Activated naive CD8-positive, alpha-beta T cell treated with anti-CD3 and anti-CD28 coated beads, Interleukin-2, amount 50 U/mL, for 16 hours (primary cell): Measurements from ENCODE around the gene PLA2G12B.
"Not testable (repeated sequence)": the region's sequence is repeated elsewhere in the genome, so short reads cannot be mapped to it uniquely, and the experiment has no call there.

Experiments used
- DNase-seq: peaks from one replicate; pipeline ENCODE4 v3.0.0-alpha.2; 2020; ENCODE audit warnings: low read depth, low spot score

Gene PLA2G12B

GRCh38 chr10:72935361-72935760, 19.2 kb downstream of the PLA2G12B start:
- DNase-seq = no peak

- no peak for DNase-seq
Measured at GRCh38 chr10:72932259-72933015, 22.2 kb downstream of the PLA2G12B start.

GRCh38 chr10:72930276-72930675, 24.3 kb downstream of the PLA2G12B start:
- DNase-seq = no peak

DNA sequence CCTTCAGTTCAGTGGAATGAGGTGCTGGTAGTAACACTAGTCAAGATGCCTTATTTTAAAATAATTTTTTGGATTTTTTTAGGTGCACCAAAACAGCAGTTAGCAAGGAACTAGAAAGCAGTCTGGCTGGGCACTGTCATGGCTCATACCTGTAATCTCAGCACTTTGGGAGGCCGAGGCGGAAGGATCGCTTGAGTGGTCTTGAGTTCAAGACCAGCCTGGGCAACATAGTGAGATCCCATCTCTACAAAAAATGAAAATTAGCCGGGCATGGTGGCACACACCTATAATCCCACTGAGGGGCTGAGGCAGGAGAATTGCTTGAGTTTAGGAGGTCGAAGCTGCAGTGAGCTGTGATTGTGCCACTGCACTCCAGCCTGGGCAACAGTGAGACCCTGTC, 25.8 kb downstream of the PLA2G12B start:
- DNase-seq = no peak

GRCh38 chr10:72927485-72927884, 27.1 kb downstream of the PLA2G12B start:
- DNase-seq = no peak

DNA sequence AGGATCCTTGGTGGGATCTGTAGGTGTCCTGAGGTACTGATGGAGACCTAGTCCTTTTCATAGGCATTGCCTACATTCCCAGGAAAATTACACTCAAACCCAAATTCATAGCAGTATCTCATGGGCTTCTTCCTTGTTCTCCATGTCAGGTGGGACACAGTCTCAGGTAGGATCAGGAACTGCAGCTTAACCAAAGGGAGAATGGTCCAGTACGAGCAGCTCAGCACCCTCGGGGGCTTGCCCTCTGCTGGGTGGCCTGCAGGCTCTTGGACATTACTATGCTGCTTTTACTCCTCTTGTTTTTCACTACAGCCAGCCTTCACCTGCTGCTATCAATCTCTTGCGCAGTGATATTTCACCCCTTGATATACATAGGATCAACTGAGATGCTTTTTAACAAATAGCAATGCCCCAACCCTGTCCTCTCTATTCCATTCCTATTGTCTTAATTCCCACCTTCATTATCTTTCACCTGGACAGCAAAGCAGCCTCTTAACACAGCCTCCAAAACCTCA, 28.6 kb downstream of the PLA2G12B start:
- no peak for DNase-seq

- DNase-seq = no peak
Measured at GRCh38 chr10:72924351-72924750, 30.3 kb downstream of the PLA2G12B start.

DNA sequence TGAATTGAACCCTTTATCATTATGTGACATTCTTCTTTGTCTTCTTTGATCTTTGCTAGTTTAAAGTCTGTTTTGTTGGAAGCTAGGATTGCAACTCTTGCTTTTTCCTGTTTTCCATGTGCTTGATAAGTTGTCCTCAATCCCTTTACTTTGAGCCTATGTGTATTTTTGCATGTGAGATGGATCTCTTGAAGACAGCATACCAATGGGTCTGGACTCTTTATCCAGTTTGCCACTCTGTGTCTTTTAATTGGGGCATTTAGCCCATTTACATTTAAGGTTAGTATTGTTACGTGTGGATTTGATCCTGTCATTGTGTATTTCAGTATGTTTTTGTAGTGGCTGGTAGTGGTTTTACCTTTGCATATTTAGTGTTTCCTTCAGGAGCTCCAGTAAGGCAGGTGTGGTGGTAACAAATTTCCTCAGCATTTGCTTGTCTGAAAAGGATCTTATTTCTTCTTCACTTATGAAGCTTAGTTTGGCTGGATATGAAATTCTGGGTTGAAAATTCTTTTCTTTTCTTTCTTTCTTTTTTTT, 33.4 kb downstream of the PLA2G12B start:
- DNase-seq = not testable (repeated sequence)

DNA sequence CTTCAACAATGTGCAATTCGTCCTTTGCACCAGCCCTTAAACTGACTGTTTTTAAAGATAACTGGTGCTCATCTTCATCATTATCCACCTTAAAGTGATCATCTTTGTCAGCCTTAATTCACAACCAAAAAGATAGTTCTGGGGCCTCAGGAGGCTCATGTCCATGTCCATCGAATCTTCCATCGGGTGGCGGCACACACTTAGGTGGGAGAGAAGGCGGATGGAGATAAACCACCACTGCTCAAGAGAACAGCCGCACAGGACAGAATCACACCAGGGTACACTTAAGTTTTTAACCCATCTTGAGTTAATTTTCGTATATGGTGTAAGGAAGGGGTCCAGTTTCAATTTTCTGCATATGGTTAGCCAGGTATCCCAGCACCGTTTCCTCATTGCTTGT, 36.3 kb downstream of the PLA2G12B start:
- DNase-seq = no peak

DNA sequence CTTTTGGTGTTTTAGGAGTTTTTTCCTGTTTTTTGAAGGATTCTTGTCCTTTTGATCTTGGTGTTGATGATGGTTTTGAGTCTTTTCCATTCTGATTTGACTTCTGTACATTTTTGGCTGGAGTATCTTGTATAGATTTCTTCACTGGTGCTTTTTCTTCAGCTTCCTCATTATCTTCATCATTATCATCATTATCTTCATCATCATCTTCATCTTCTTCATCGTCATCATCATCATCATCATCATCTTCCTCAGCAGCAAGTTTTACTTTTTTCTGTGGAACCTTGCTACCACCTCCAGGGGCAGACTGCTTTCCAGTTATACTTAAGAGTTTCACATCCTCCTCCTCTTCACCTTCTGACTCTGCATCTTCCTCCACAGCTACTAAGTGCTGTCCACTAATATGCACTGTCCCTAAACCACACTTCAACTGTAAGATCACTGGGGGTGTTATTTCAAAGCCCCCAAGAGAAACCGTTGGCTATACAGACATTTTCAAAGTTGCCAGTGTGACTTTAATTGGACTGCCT, 36.7 kb downstream of the PLA2G12B start:
- not testable (repeated sequence) for DNase-seq

DNA sequence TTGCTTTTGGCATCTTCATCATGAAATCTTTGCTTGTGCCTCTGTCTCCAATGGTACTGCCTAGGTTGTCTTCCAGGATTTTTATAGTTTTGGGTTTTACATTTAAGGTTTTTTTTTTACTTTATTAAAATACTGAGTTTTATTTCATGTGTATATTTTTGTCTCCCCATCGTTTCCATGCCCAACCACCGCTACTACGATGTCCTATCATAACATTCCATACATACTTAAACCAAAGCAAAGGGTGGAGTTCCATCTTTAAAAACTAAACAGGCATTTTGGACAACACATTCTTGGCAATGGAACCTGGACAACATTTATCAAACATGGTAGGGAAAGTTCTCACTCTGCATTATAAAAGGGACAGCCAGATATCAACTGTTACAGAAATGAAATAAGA, 37.4 kb downstream of the PLA2G12B start:
- not testable (repeated sequence) for DNase-seq

GRCh38 chr10:72913287-72913686, 41.3 kb downstream of the PLA2G12B start:
- DNase-seq = no peak

GRCh38 chr10:72912736-72913135, 41.9 kb downstream of the PLA2G12B start:
- no peak for DNase-seq

DNA sequence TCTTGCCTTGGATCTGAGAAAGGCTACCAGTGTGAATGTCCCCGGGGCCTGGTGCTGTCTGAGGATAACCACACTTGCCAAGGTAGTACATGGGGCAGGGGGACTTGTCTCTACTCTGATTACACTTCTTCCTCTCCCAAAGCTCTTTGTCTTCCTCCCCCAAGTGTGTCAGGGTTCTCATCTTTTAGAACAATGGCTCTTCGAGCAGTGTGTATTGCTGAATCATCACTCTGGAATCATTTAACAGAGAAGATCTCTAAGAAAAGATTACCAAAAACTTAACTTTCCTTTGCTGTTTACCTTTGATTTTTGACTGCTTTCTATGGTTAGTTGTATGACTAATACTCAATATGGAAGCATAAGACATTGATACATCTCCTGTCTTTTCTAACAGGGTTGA, 42.8 kb downstream of the PLA2G12B start:
- DNase-seq = no peak

- DNase-seq = no peak
Measured at GRCh38 chr10:72910705-72911104, 43.9 kb downstream of the PLA2G12B start.

- no peak for DNase-seq
Measured at GRCh38 chr10:72906446-72906845, 48.2 kb downstream of the PLA2G12B start.

- DNase-seq = no peak
Measured at GRCh38 chr10:72904806-72905205, 49.8 kb downstream of the PLA2G12B start.

DNA sequence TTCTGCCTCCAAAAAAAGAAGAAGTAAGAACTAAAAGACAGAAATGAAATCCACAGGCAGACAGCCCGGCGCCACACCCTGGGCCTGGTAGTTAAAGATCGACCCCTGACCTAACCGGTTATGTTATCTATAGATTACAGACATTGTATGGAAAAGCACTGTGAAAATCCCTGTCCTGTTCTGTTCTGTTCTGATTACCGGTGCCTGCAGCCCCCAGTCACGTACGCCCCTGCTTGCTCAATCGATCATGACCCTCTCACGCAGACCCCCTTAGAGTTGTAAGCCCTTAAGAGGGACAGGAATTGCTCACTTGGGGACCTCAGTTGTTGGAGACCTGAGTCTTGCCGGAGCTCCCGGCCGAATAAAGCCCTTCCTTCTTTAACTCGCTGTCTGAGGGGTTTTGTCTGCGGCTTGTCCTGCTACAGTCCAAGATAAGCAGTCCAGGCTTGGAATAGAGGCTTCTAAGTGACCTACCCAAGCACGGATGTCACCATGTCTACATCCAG, 50.6 kb downstream of the PLA2G12B start:
- not testable (repeated sequence) for DNase-seq

DNA sequence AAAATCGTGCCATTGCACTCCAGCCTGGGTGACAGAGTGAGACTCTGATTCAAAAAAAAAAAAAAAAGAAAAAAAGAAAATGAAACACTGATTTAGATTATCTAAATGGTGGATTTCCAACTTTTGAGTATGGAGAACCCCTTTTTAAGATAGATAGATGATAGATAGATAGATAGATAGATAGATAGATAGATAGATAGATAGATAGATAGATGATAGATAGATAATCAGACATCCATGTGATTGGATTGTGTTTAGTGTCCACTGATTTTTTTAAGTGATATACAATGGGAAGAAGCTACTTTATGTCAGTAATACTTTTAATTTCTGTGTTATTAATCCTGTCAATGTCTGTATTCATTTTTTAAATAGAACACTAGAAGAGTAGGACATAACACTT, 55.1 kb downstream of the PLA2G12B start:
- DNase-seq = no peak

- no peak for DNase-seq
Measured at GRCh38 chr10:72898616-72899015, 56.0 kb downstream of the PLA2G12B start.

DNA sequence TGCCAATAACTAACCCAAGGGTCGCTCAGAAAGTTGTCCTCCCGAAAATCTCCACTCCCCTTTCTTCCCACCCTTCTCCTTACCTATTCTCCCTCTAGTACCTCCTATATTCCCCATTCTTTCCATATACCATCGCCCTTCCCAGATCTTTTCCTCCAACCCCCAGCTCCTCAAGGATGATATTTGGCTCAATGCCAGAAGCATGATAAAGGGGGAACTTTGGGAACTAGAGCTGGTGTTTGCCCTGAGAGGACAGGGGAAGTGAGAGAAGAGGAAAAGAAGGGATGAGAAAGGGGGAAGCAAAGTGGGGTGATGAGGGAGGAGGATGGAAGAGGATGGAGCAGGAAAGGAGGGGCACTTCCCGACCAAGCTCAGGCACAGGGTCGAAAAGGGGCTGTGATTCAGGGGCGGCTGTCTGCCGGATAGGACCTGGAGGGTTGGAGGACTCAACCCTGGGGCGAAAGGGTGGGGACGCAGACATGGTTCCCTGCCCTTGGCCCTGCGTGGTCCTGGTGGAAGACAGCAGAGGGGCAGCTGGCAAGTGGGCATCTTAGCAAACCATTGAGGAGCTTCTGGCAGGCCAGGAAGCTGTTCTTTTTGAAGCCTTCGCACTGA, 59.3 kb downstream of the PLA2G12B start:
- DNase-seq = no peak

GRCh38 chr10:72893136-72893798, 61.3 kb downstream of the PLA2G12B start, which contains the start of gene OIT3:
OIT3 (plus strand) TSS chr10:72893739; CDS start chr10:72893799, 60 bp downstream.
- no peak for DNase-seq
